Stimulated activated naive CD8-positive, alpha-beta T cell treated with anti-CD3 and anti-CD28 coated beads, Interleukin-15, Interleukin-2, amounts not matched to agents 100 U/mL and 50 U/mL, for 24 hours (primary cell): ENCODE data around the gene RPS27L.

ENCODE experiments used
- ATAC-seq: fragments of 150-1000 bp; cut with Tn5 transposase; one replicate; pipeline ENCODE4 v1.10.0; 2021
- DNase-seq: peaks from one replicate; pipeline ENCODE4 v3.0.0; 2021

Gene RPS27L

DNA sequence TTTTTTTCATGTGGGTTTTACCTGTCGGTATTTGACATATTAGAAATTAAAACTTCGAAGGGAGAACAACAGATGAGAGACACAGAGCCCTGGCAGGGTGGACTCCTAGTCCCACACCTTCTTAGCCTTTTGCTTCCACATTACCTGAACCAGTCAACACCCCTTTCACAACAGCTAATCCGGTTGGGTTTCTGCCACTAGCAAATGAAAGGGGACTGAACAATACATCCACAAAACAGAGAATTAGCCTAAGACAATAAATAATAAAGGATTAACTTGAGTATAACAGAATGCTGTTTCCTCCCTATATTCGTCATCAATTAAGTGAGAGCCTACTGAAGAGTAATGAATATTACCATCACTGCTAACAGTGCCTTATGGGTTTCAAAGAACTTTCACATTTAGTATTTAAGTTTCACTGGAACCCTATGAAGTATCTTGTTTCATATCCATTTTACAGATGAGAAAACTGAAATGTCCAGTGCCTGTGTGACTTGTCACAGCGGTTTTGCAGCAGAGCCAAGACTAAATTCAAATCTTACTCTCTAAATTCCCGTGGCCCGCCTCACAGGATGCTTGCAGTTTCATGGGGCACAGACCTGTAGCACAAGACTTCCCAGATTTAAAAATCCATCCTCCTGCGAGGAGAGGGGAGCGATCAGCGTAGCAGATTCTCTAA is 31.1 kb upstream of the RPS27L start:
- ATAC-seq (peak; percentile 3), DNase-seq (peak; percentile 35)

- ATAC-seq (no peak), DNase-seq (no peak)
Measured at GRCh38 chr15:63187589-63188226, 30.4 kb upstream of the RPS27L start.

DNA sequence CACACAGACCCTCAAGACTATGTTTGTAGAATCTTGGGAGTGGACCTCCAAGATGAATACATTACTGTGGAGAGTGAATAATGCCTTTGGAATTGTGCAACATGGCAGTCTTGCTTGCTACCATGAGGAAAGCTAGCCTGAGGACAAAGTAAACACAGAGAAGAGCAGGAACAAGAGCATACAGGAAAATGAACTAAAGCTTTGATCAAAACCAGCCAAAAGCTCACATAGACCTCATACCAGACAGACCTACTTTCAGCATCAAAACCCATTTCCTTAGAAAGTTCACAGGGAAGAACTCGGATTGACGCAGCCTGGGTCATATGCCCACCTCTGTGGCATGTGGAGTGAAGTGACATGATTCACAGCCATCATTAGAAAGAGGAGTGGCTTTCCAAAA is 28.8 kb upstream of the RPS27L start:
- DNase-seq (no peak), ATAC-seq (no peak)

GRCh38 chr15:63185206-63185605 is 27.9 kb upstream of the RPS27L start:
- no peak for ATAC-seq
- DNase-seq: no peak

- no peak for DNase-seq
- no peak for ATAC-seq
Measured at GRCh38 chr15:63181648-63182047, 24.4 kb upstream of the RPS27L start.

DNA sequence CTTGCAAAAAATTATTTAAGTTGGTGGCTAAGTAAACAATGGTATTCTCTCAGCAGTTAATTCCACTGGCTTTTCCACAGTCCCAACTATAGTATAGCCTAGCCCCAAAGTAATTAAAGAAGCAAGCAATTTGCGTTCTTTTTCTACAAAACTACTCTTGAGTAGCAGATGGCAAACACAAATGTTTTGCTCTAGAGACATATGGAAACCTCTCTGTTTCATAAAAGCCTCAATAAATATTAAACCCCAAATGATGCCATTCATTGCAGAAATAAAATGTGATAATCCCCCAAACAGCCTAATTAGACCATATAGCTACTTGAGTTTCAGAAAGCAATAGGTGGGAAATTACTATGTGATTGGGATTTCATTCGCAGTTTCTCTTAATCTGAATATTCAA is 23.5 kb upstream of the RPS27L start:
- DNase-seq (no peak), ATAC-seq (no peak)

DNA sequence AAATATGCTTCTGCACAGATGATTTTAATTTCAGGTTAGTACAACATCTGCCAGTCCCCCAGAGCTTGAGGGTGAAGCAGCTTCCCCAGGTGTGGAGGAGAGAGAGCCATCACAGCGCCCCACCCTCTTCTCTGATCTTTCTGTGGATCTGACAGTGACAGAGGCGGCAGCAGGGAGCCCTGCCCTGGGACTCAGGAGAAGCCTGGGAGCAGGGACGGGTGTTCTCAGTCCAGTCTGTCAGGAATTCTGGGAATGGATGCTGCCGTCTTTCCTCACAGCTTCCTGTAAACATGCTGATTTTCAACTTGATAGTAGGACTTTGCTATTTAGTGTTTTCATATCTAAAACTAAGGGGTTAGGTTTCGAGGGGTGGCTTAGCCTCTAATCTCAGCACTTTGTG is 20.8 kb upstream of the RPS27L start:
- no peak for DNase-seq
- no peak for ATAC-seq

- ATAC-seq (no peak), DNase-seq (no peak)
Measured at GRCh38 chr15:63176302-63176701, 19.0 kb upstream of the RPS27L start.

- DNase-seq: no peak
Measured at GRCh38 chr15:63172851-63173451, 15.7 kb upstream of the RPS27L start.

GRCh38 chr15:63172376-63172775 is 15.1 kb upstream of the RPS27L start:
- ATAC-seq (no peak), DNase-seq (no peak)

More at GRCh38 chr15:63172851-63173451, 15.7 kb upstream of the RPS27L start:
- no peak for ATAC-seq

- DNase-seq (no peak), ATAC-seq (no peak)
Measured at GRCh38 chr15:63169788-63170187, 12.5 kb upstream of the RPS27L start.

GRCh38 chr15:63166219-63166618 is 8.9 kb upstream of the RPS27L start:
- ATAC-seq (no peak), DNase-seq (no peak)

GRCh38 chr15:63165166-63165859 is 8.0 kb upstream of the RPS27L start:
- DNase-seq (no peak), ATAC-seq (no peak)

DNA sequence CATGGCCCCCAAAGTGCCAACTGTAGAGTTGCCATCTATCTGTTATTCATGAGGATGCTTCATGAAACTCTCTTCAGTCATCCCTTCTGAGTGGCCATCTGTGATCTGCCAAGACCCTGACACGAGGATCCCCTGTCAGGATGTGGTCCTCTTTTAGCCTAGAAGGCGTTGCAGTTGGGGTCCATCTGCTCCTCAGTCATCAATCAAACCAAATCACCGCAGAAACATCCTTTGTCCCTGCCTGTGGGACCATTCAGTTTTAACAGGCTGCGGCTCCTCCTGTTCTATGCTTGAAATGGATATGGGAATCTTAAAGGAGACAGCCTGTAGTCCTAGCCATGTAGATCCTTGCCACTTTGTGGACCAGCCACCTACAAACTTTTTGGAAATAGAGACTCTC is 5.9 kb upstream of the RPS27L start:
- DNase-seq (no peak), ATAC-seq (no peak)

GRCh38 chr15:63160638-63161037 is 3.4 kb upstream of the RPS27L start:
- DNase-seq (no peak), ATAC-seq (no peak)

- ATAC-seq: peak; percentile 33
- DNase-seq: peak; percentile 38
Measured at GRCh38 chr15:63157891-63158431, 684 bp upstream of the RPS27L start.

- peak; percentile 25 for DNase-seq
- ATAC-seq: no peak
Measured at GRCh38 chr15:63156755-63157117, 541 bp downstream of the RPS27L start.

- no peak for ATAC-seq
- no peak for DNase-seq
Measured at GRCh38 chr15:63156086-63156710, 1.1 kb downstream of the RPS27L start.

GRCh38 chr15:63155486-63155885 is 1.8 kb downstream of the RPS27L start:
- ATAC-seq (no peak), DNase-seq (no peak)

DNA sequence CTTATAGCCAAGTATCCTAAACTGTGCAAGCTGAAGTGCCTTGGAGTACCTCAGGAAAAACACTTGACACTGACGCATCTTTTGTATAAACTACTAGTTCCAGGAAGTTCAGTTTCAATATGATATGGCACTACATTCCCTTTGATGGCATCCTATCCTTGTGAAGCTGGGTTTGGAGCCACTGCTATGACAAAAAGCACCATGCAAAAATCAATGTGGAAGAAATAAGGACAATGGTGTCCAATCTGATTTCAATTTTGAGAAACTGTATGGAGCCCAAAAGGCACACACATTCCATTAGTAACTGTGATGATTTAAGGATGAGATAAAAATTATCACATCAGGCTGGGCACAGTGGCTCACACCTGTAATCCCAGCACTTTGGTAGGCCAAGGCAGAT is 5.6 kb downstream of the RPS27L start:
- DNase-seq: no peak
- ATAC-seq: no peak

- DNase-seq (no peak), ATAC-seq (no peak)
Measured at GRCh38 chr15:63146684-63147083, 10.6 kb downstream of the RPS27L start.

GRCh38 chr15:63145426-63145825 is 11.9 kb downstream of the RPS27L start:
- ATAC-seq: no peak
- DNase-seq: no peak
